ENCODE measurements around the gene RBMX. TPM values are rescaled to one million over a fixed set of nuclear protein-coding genes. Genes with fewer than 3 reads are reported as not detected.

Gene RBMX
- total RNA-seq, 3 donors from 2014 or later = 255 to 331 (median 264) TPM

- Histone ChIP-seq H3K9me3 (no peaks in the 10 kb centered on the region), H3K27ac (no peak overlapping the region), H3K36me3 (no peaks in the 10 kb centered on the region), H3K4me1 (no peaks in the 10 kb centered on the region), H3K27me3 (no peaks in the 10 kb centered on the region), H3K4me3 (no peak overlapping the region)
- DNase-seq (ENCODE audit: low spot score in 2 of 2) = no peak
- TF ChIP-seq POLR2AphosphoS5 (IDR thresholded peaks at IDR 0.05) (no peak), POLR2A (IDR thresholded peaks at IDR 0.05) (no peak), CTCF (IDR thresholded peaks at IDR 0.05) (no peak)
- intact Hi-C loops (cut with DNase I; ENCODE audit: low total_unique reads) = no loop called here
Measured at GRCh38 chrX:136872091-136872700, 8.3 kb downstream of the RBMX start.

GRCh38 chrX:136870064-136870463 is 10.5 kb downstream of the RBMX start:
- H3K36me3 ChIP-seq = no peaks in the 10 kb centered on the region
- no peak overlapping the region for H3K4me3 ChIP-seq
- peaks cover 0 to 6% of the 10 kb centered on the region in 2 donors for H3K27me3 ChIP-seq
- no peaks in the 10 kb centered on the region for H3K9me3 ChIP-seq
- H3K27ac ChIP-seq = no peak overlapping the region
- intact Hi-C loops (cut with DNase I; ENCODE audit: low total_unique reads) = no loop called here
- DNase-seq (ENCODE audit: low spot score in 2 of 2) = no peak
- no peak for TF ChIP-seq POLR2A (IDR thresholded peaks at IDR 0.05)
- H3K4me1 ChIP-seq = no peaks in the 10 kb centered on the region

- no peak overlapping the region for H3K27ac ChIP-seq
- H3K4me1 ChIP-seq = no peaks in the 10 kb centered on the region
- TF ChIP-seq POLR2AphosphoS5 (IDR thresholded peaks at IDR 0.05) = no peak
- no peak for TF ChIP-seq POLR2A (IDR thresholded peaks at IDR 0.05)
- TF ChIP-seq CTCF (IDR thresholded peaks at IDR 0.05) = no peak
- no peak for DNase-seq (ENCODE audit: low spot score in 2 of 2)
- no peaks in the 10 kb centered on the region for H3K36me3 ChIP-seq
- peaks cover 0 to 6% of the 10 kb centered on the region in 2 donors for H3K27me3 ChIP-seq
- intact Hi-C loops (cut with DNase I; ENCODE audit: low total_unique reads) = no loop called here
- no peaks in the 10 kb centered on the region for H3K9me3 ChIP-seq
- H3K4me3 ChIP-seq = no peak overlapping the region
Measured at GRCh38 chrX:136868283-136869055, 12.1 kb downstream of the RBMX start.

GRCh38 chrX:136867518-136867917 is 13.0 kb downstream of the RBMX start:
- H3K4me3 ChIP-seq = no peak overlapping the region
- H3K27ac ChIP-seq = no peak overlapping the region
- no peaks in the 10 kb centered on the region for H3K9me3 ChIP-seq
- H3K4me1 ChIP-seq = no peaks in the 10 kb centered on the region
- no peaks in the 10 kb centered on the region for H3K36me3 ChIP-seq
- peaks cover 0 to 6% of the 10 kb centered on the region in 2 donors for H3K27me3 ChIP-seq
- TF ChIP-seq CTCF (IDR thresholded peaks at IDR 0.05) = no peak
- TF ChIP-seq POLR2AphosphoS5 (IDR thresholded peaks at IDR 0.05) = no peak
- no peak for TF ChIP-seq POLR2A (IDR thresholded peaks at IDR 0.05)
- no peak for DNase-seq (ENCODE audit: low spot score in 2 of 2)
- intact Hi-C loops (cut with DNase I; ENCODE audit: low total_unique reads) = no loop called here

GRCh38 chrX:136867096-136867491 is 13.4 kb downstream of the RBMX start:
- Histone ChIP-seq H3K36me3 (no peaks in the 10 kb centered on the region), H3K27me3 (peaks cover 0 to 6% of the 10 kb centered on the region in 2 donors), H3K9me3 (no peaks in the 10 kb centered on the region), H3K4me3 (no peak overlapping the region), H3K4me1 (no peaks in the 10 kb centered on the region), H3K27ac (no peak overlapping the region)
- no peak for DNase-seq (ENCODE audit: low spot score in 2 of 2)
- intact Hi-C loops (cut with DNase I; ENCODE audit: low total_unique reads) = no loop called here
- TF ChIP-seq POLR2AphosphoS5 (IDR thresholded peaks at IDR 0.05) (no peak), POLR2A (IDR thresholded peaks at IDR 0.05) (no peak), CTCF (IDR thresholded peaks at IDR 0.05) (no peak)

Measured in breast epithelium (tissue), 4 donors.